Gastrocnemius medialis (tissue), 4 donors: ENCODE data around the gene WDR46. TPM values are rescaled to one million over a fixed set of nuclear protein-coding genes. Genes with fewer than 3 reads are reported as not detected.

Source experiments
- ATAC-seq, 2 donors: fragments of 150-250 bp; one replicate each; pipeline ENCODE4 v1.9.1; 2016
- DNase-seq, 2 donors: peaks; one replicate each; pipeline ENCODE4 v3.0.0-alpha.2; 2019
- H3K27ac ChIP-seq, 4 donors: fragments of 200-600 bp; sonication (generic); 1 replicate in 1 of 4; 2 replicates in 3 of 4; pipeline ENCODE4 v1.5.1; 2016 to 2018; ENCODE audit warnings: mild to moderate bottlenecking in 2 of 4, moderate library complexity in 1 of 4
- H3K27me3 ChIP-seq, 3 donors: fragments of 200-600 bp; sonication (generic) in 2 of 3; 1 replicate in 1 of 3; 2 replicates in 2 of 3; pipeline versions ENCODE4 v1.5.1 to v1.6.0; 2016 to 2019; ENCODE audit warnings: mild to moderate bottlenecking in 1 of 3, moderate library complexity in 1 of 3
- H3K36me3 ChIP-seq, 2 donors: fragments of 200-600 bp; sonication (generic) in 1 of 2; one replicate each; pipeline ENCODE4 v1.5.1; 2017 to 2018
- H3K4me1 ChIP-seq, 2 donors: fragments of 200-600 bp; sonication (generic) in 1 of 2; one replicate each; pipeline ENCODE4 v1.5.1; 2016 to 2017; ENCODE audit warnings: mild to moderate bottlenecking in 2 of 2
- H3K4me3 ChIP-seq, 4 donors: fragments of 200-600 bp; sonication (generic) in 3 of 4; 1 replicate in 1 of 4; 2 replicates in 3 of 4; pipeline ENCODE4 v1.5.1; 2016 to 2019; ENCODE audit warnings: mild to moderate bottlenecking in 2 of 4
- H3K9me3 ChIP-seq, 3 donors: fragments of 200-600 bp; sonication (generic) in 2 of 3; 1 replicate in 1 of 3; 2 replicates in 2 of 3; pipeline ENCODE4 v1.5.1; 2016 to 2019
- POLR2A ChIP-seq, 2 donors: fragments of 450-650 bp; IDR thresholded peaks; one replicate each; pipeline ENCODE4 v1.6.1; 2017; ENCODE audit warnings: antibody characterized with exemption in 2 of 2, mild to moderate bottlenecking in 2 of 2, moderate library complexity in 2 of 2
- in situ Hi-C, 4 donors: fragments of 200-750 bp; cut with MboI; loops; one replicate each; pipeline versions ENCODE4 v1.15.0 to v1.8.0; 2017; ENCODE audit warnings: low sequenced_read_pairs in 4 of 4
- intact Hi-C: fragments of 100-400 bp; cut with DNase I; formaldehyde crosslinking; loops from one replicate; pipeline ENCODE4 v1.15.1; 2023; ENCODE audit warnings: low total_unique reads
- total RNA-seq, 4 donors: library from RNA; depleted of rRNA; stranded (reverse); fragments of >200 nt; gene quantifications; one replicate each; pipeline versions ENCODE4 v1.1.0 to v1.2.3, GENCODE V29; 2016
- TF ChIP-seq, protein P1 (sequence below), 5 experiments: fragments of 450-650 bp in 3 of 5; fragments of 200-600 bp in 2 of 5; sonication (generic) in 2 of 5; IDR thresholded peaks in 4 of 5; conservative IDR thresholded peaks in 1 of 5; 1 replicate in 4 of 5; 2 replicates in 1 of 5; pipeline ENCODE4 v1.5.1; 2016 to 2019; ENCODE audit warnings: antibody characterized with exemption in 5 of 5, mild to moderate bottlenecking in 3 of 5, moderate library complexity in 3 of 5

WDR46 gene, protein sequence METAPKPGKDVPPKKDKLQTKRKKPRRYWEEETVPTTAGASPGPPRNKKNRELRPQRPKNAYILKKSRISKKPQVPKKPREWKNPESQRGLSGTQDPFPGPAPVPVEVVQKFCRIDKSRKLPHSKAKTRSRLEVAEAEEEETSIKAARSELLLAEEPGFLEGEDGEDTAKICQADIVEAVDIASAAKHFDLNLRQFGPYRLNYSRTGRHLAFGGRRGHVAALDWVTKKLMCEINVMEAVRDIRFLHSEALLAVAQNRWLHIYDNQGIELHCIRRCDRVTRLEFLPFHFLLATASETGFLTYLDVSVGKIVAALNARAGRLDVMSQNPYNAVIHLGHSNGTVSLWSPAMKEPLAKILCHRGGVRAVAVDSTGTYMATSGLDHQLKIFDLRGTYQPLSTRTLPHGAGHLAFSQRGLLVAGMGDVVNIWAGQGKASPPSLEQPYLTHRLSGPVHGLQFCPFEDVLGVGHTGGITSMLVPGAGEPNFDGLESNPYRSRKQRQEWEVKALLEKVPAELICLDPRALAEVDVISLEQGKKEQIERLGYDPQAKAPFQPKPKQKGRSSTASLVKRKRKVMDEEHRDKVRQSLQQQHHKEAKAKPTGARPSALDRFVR
- total RNA-seq: 10 to 100 TPM; 34.5 to 57.3 (median 49.1) TPM

DNA sequence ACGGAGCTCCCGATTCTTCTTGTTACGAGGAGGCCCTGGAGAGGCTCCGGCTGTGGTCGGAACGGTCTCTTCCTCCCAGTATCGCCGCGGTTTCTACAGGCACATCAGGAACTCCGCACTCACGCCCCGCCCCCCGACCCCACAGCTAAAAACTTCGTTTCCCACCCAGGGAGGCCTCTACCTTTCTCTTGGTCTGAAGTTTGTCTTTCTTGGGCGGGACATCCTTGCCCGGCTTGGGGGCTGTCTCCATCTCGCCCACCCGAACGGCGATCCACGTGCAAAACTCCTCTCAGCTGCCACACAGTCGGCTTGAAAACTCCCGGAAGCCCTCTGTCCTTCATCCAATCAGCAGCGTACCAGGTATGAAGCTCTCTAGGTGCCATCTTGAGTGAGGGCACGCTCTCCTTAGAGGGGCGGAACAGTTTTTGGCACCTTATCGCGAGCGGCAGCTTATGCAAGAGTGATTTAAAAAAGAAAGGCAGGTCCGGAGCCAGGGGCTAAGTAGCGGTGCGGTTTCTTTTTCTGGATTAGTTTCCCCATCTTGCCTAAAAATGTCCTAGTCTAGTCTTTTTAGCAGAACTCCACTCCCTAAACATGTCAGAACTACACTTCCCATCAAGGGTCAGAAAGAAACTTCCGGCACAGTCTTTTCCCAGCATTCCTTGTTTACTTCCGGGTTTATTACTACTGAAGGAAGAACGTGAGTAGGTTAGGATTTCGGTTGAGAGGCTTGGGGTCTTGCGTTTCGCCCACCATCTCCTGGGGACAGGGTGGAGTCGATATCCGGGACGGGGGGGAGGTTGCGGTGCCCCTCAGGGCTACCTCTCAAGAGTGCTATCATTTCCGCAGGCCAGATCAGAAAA is at the start of gene WDR46, which contains the start of gene PFDN6:
WDR46 (minus strand) TSS at position 319 of the 863 bp plus-strand sequence; CDS start at position 250, 69 bp downstream.
PFDN6 (plus strand) TSS at position 681 of the 863 bp plus-strand sequence. CDS start 256 bp downstream, outside the sequence.
- TF ChIP-seq, protein P1, sequence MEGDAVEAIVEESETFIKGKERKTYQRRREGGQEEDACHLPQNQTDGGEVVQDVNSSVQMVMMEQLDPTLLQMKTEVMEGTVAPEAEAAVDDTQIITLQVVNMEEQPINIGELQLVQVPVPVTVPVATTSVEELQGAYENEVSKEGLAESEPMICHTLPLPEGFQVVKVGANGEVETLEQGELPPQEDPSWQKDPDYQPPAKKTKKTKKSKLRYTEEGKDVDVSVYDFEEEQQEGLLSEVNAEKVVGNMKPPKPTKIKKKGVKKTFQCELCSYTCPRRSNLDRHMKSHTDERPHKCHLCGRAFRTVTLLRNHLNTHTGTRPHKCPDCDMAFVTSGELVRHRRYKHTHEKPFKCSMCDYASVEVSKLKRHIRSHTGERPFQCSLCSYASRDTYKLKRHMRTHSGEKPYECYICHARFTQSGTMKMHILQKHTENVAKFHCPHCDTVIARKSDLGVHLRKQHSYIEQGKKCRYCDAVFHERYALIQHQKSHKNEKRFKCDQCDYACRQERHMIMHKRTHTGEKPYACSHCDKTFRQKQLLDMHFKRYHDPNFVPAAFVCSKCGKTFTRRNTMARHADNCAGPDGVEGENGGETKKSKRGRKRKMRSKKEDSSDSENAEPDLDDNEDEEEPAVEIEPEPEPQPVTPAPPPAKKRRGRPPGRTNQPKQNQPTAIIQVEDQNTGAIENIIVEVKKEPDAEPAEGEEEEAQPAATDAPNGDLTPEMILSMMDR (IDR thresholded peaks at IDR 0.05 in 4 of 5, conservative IDR thresholded peaks at IDR 0.05 in 1 of 5): no peak
- peak; percentile 41 to 64 for TF ChIP-seq POLR2A (IDR thresholded peaks at IDR 0.05)
- Histone ChIP-seq H3K4me3 (peak within 1 kb of the TSS; percentile 62 to 89 (median 66)), H3K9me3 (no peaks in the 10 kb centered on the region), H3K27ac (peak within 1 kb of the TSS; percentile 84 to 92 (median 86)), H3K4me1 (peaks cover 18% of the 10 kb centered on the region in 2 donors), H3K27me3 (no peaks in the 10 kb centered on the region), H3K36me3 (peaks cover 2 to 77% of the 10 kb centered on the region in 2 donors)
- intact Hi-C loops: loop anchor here (1.0 to 5.0 kb wide), 5 partner anchors 9 to 138 kb away; partner anchors contain the start of genes RGL2 and RPS18
- ATAC-seq (peak; percentile 98 to 99), DNase-seq (peak; percentile 77 to 83)
- in situ Hi-C loops: loop anchor here in 1 of 4 donors (25.0 kb wide), 1 partner anchor 1427 kb away; the partner anchor contains the start of gene NEU1

DNA sequence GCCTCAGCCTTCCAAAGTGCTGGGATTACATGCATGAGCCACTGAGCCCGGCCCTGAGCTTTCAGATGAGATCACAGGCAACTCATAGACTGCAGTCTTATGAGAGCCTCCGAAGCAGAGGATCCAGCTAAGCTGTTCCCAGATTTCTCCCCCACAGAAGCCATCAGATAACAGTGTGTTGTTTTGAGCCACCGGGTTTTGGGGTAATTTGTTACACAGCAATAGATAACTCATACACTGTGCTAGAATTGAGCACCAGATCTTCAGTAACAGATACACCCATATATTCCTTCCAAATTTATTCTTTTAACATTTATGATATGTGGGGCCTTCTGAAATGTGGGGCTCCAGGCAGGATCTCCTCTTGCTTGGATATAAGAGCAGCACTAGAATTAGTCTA is 47.5 kb upstream of the WDR46 start:
- ATAC-seq (no peak), DNase-seq (no peak)
- Histone ChIP-seq H3K27me3 (no peaks in the 10 kb centered on the region), H3K9me3 (no peaks in the 10 kb centered on the region), H3K4me1 (no peaks in the 10 kb centered on the region), H3K36me3 (no peaks in the 10 kb centered on the region), H3K27ac (no peak overlapping the region), H3K4me3 (no peak overlapping the region)
- in situ Hi-C loops: no loop called here
- intact Hi-C loops: no loop called here
- no peak for TF ChIP-seq POLR2A (IDR thresholded peaks at IDR 0.05)
- TF ChIP-seq, protein P1 (IDR thresholded peaks at IDR 0.05 in 4 of 5, conservative IDR thresholded peaks at IDR 0.05 in 1 of 5): no peak

GRCh38 chr6:33335916-33336315 is 46.9 kb upstream of the WDR46 start:
- in situ Hi-C loops: no loop called here
- TF ChIP-seq, protein P1 (IDR thresholded peaks at IDR 0.05 in 4 of 5, conservative IDR thresholded peaks at IDR 0.05 in 1 of 5): no peak
- no peak for TF ChIP-seq POLR2A (IDR thresholded peaks at IDR 0.05)
- DNase-seq (no peak), ATAC-seq (no peak)
- H3K4me3 ChIP-seq: no peak overlapping the region
- H3K27ac ChIP-seq: no peak overlapping the region
- H3K4me1 ChIP-seq: no peaks in the 10 kb centered on the region
- intact Hi-C loops: no loop called here
- no peaks in the 10 kb centered on the region for H3K9me3 ChIP-seq
- no peaks in the 10 kb centered on the region for H3K27me3 ChIP-seq
- H3K36me3 ChIP-seq: no peaks in the 10 kb centered on the region

DNA sequence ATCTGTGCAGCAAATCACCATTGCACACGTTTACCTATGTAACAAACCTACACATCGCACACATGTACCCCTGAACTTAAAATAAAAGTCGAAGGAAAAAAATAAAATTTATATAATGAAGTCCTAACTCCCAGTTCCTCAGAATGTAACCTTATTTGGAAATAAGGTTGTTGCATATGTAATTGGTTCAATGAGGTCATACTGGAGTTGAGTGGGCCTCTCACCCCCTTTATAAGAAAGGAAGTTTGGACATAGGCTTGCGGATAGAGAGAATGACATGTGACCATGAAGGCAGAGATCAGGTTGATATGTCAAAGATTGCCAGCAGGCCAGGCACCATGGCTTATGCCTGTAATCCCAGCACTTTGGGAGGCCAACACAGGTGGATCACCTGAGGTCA is 44.6 kb upstream of the WDR46 start:
- Histone ChIP-seq H3K36me3 (no peaks in the 10 kb centered on the region), H3K9me3 (no peaks in the 10 kb centered on the region), H3K4me3 (no peak overlapping the region), H3K27ac (no peak overlapping the region), H3K27me3 (no peaks in the 10 kb centered on the region), H3K4me1 (no peaks in the 10 kb centered on the region)
- intact Hi-C loops (no loop called here), in situ Hi-C loops (no loop called here)
- ATAC-seq: no peak
- DNase-seq: no peak
- TF ChIP-seq, protein P1 (IDR thresholded peaks at IDR 0.05 in 4 of 5, conservative IDR thresholded peaks at IDR 0.05 in 1 of 5): no peak
- TF ChIP-seq POLR2A (IDR thresholded peaks at IDR 0.05): no peak
